ENCODE results near the gene RNF144B.
"Not testable (repeated sequence)": the region's sequence is repeated elsewhere in the genome, so short reads cannot be mapped to it uniquely, and the experiment has no call there.

RNF144B gene

GRCh38 chr6:18387061-18387721, at the start of gene RNF144B:
RNF144B (plus strand) TSS chr6:18387350; CDS start chr6:18399535, 12,185 bp downstream.
- DNase-seq = peak; percentile 66

GRCh38 chr6:18339599-18339998, 47.6 kb upstream of the RNF144B start:
- DNase-seq = no peak

GRCh38 chr6:18340781-18341551, 46.2 kb upstream of the RNF144B start:
- DNase-seq = no peak

- no peak for DNase-seq
Measured at GRCh38 chr6:18342223-18342622, 44.9 kb upstream of the RNF144B start.

DNA sequence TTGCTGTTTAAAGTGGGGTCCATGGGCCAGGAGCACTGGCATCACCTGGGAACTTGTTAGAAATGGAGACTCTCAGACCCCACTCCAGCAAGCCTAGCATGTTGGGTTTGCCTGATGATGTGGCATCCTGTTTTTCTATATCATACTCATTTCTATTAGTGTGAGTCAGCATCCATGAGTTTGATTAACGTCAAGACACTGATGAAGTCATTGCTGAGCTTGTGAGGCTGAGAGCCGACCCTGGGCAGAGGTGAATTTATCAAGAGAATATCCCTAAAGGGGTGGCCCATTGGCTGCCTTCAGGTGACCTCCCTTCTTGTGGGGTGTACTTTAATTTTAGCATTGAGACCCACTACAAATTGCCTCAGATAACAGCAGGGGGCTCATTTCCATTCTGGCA, 43.4 kb upstream of the RNF144B start:
- no peak for DNase-seq

- no peak for DNase-seq
Measured at GRCh38 chr6:18347021-18347577, 40.1 kb upstream of the RNF144B start.

DNA sequence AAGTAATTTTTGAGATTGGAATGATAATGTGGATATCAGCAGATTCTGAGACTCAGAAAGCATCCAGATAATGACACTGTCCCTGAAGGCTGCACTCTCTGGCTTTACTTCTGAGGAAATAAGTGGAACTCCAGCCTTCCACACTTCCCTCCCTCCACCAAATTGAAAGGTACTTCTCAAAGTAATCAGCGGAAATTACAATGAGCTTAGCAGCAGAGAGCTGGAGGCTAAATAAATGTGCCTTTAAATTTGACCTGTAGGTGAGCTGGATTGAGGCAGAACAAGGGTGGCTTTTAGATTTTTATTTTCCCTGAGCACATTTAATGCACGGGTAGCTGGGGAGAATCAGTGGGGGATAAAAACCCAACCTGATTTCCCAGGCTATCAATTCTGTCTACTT, 39.3 kb upstream of the RNF144B start:
- DNase-seq = no peak

DNA sequence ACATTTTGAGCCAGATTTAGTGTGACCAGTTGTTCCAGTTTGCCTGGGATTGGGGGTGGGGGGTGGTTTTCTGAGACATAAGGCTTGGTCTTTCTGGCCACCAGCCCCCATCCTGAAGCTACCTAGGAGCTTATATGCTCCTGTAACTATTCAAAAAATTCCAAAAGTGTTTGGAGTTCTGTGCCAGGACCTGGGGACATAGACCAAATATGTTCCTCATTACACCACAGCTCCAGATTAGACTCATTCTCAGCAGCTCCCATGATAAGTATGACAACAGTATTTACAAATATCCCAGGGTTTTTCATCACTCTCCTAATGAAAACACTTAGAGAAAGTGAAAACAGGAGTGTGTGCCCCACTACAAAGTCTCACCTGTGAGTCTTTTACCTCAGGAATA, 37.8 kb upstream of the RNF144B start:
- DNase-seq = no peak

- no peak for DNase-seq
Measured at GRCh38 chr6:18350271-18350670, 36.9 kb upstream of the RNF144B start.

- DNase-seq = no peak
Measured at GRCh38 chr6:18350712-18351111, 36.4 kb upstream of the RNF144B start.

GRCh38 chr6:18352001-18352400, 35.1 kb upstream of the RNF144B start:
- no peak for DNase-seq

DNA sequence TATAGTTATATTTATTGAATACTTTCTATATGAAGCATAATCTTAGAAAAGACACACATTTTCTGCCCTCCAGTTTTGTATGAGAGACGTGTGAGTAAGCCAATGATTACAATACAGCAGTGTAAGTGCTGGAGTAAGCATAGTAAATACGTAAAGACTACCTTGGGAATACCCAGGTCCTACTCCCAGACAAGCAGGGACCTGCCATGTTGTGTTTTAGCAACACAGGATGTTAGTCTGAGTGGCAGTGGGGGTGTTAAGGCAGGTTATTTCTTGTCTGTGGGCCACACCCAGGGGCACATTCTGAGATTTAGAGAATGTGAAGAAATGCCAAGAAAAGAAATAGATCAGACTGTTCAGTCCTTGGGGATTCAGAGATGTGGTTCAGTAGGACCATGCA, 34.3 kb upstream of the RNF144B start:
- no peak for DNase-seq

DNA sequence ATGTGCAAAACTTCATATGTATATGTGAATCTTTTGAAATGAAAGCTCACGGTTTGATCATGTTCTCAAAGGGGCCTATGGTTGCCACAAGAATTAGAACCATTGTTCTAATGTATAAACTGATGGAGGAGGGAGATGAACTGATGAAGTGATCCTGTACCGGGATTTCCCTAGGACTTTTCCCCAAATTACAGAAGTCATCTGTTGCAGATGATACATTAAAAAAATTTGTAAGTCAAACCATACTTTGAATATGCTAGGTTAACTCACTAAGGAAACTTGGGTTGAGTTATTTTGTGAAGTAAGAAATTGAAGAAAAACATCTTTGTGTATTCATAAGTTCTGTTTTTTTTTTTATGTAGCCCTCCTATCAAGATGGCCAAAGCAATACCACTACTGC, 33.9 kb upstream of the RNF144B start:
- DNase-seq = no peak

GRCh38 chr6:18357546-18357945, 29.6 kb upstream of the RNF144B start:
- DNase-seq = not testable (repeated sequence)

- no peak for DNase-seq
Measured at GRCh38 chr6:18359237-18359885, 27.8 kb upstream of the RNF144B start.

DNA sequence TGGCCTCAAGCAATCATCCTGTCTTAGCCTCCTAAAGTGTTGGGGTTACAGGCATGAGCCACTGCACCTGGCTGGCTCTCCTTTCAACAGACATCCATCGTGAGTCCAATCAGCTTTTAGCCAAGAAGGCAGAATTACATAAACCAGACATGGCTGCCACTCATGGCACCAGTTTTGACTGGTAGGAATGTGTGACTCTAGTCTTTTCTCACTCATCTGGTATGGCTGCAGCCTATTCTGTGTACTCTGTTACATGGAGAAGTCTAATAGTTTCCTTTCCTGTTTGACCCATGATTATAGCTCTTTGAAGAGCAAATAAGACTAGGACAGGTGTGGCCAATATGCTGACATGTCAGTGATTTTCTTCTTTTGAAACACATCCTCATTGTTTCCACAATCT, 27.0 kb upstream of the RNF144B start:
- DNase-seq = no peak

DNA sequence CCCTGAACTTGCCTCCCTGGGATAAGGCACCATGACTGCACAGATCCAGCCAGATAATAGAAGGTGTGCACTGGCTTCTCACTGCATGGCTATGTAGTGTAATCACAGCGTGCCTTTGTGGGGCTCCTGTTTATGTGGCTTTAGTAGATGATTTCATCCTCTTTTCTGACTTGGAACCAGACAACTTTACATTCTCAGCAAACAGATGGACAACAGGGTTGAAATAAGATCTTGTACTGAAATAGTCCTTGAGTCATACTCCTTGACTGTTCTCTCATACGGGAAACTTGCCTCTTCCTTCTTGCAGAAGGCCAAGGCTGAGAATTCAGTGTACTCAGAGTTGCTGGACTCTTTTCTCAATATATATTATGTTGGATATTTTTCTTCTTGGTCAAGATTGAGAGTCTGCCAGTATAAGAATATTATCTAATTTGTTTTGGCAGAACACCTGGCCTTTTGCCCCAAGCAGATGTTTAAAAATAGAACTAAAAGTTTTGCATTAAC, 25.0 kb upstream of the RNF144B start:
- no peak for DNase-seq

DNA sequence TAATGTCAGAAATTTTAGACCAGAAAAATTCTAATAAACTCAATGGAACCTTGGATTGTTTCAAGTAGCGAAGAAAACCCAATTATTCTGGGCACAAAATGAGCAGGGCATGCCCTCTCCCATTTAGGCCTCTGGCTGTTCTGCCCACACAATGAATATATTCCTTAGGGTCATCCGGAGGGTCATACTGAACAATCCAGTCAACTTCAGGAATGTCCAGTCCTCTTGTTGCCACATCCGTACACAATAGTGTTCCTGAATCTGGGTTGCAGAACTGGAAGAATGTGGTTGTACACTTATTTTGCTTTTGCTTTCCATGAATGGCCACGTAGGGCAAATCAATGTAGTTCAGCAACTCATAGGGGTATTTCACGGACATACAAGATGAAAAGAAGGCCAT, 23.4 kb upstream of the RNF144B start:
- no peak for DNase-seq

GRCh38 chr6:18364561-18364960, 22.6 kb upstream of the RNF144B start:
- not testable (repeated sequence) for DNase-seq

DNA sequence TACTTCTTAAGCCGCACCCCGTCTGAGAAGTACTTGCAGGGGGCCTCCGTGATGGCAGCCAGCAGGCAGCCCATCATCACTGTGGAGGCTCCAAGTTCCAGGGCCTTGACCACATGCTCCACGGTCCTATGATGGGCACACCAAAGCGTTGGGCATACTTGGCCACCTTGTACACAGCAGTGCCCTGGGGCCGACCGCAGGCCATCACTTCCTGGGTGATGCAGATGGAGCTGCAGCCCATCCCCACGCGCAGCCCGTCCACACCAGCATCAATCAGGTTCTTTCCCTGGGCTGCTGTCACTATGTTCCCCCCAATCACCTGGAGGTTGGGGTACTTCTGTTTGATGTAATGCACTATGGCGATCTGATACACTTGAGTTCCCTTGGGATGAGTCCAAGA, 19.8 kb upstream of the RNF144B start:
- DNase-seq = no peak

- no peak for DNase-seq
Measured at GRCh38 chr6:18368277-18369105, 18.7 kb upstream of the RNF144B start.

GRCh38 chr6:18371010-18371409, 16.1 kb upstream of the RNF144B start:
- DNase-seq = no peak

GRCh38 chr6:18371656-18372055, 15.5 kb upstream of the RNF144B start:
- DNase-seq = no peak

Measured in NCI-H187 treated with DMSO at 0.1 percent for 48 hours (cell line).